H1 (cell line): ENCODE measurements around the gene CCDC88C. TPM values are rescaled to one million over a fixed set of nuclear protein-coding genes. Genes with fewer than 3 reads are reported as not detected.

ENCODE experiments used
- CEBPB ChIP-seq: IDR thresholded peaks from 2 replicates; pipeline ENCODE4 v1.6.1; 2012; ENCODE audit warnings: low read depth, low read length
- KDM4A ChIP-seq: IDR thresholded peaks from one replicate; pipeline ENCODE4 v1.7.1; 2012; ENCODE audit warnings: low read depth, mild to moderate bottlenecking, moderate library complexity, low read length, inconsistent platforms; ENCODE audit not compliant: severe bottlenecking
- RNF2 ChIP-seq: fragments of 200-900, 300-1000 bp; sonication (generic); IDR thresholded peaks from 2 replicates; pipeline ENCODE4 v1.7.1; 2016; ENCODE audit warnings: borderline replicate concordance, low read depth, mild to moderate bottlenecking, antibody characterized with exemption, low read length; ENCODE audit not compliant: poor library complexity, severe bottlenecking; ENCODE audit errors: missing control alignments
- SIRT6 ChIP-seq: IDR thresholded peaks from one replicate; pipeline ENCODE4 v1.7.1; 2012; ENCODE audit warnings: low read length, inconsistent platforms
- SRF ChIP-seq: IDR thresholded peaks from 2 replicates; pipeline ENCODE4 v1.6.1; 2011; ENCODE audit warnings: mild to moderate bottlenecking, low read depth, low read length, moderate library complexity
- SUZ12 ChIP-seq: fragments of 200-600 bp; sonication (generic); IDR thresholded peaks from 2 replicates; pipeline ENCODE4 v1.6.1; 2012; ENCODE audit warnings: mild to moderate bottlenecking, inconsistent platforms, low read length, moderate library complexity, mixed read lengths
- polyA plus RNA-seq, 7 experiments: library from polyadenylated mRNA; depleted of rRNA in 3 of 7; stranded (reverse) in 5 of 7; unstranded in 2 of 7; fragments of >200 nt in 5 of 7; fragments of 200-250 nt in 2 of 7; gene quantifications; 1 replicate in 5 of 7; 2 replicates in 1 of 7; 4 replicates in 1 of 7; pipeline versions ENCODE4 v1.2.1 to v1.2.3, GENCODE V29; 2011 to 2013; ENCODE audit warnings: missing spikeins in 2 of 7, mixed read lengths in 2 of 7
- total RNA-seq: library from RNA; stranded (reverse); fragmentation: NEBNext Ultra II Directional; extraction: Animal tissue kit (Norgen Biotek cat#: 25700); gene quantifications from 2 replicates; pipeline ENCODE4 v1.2.1, GENCODE V29; 2021
- TF ChIP-seq, protein P1 (sequence below): IDR thresholded peaks from 2 replicates; pipeline ENCODE4 v1.6.1; 2011; ENCODE audit warnings: low read depth, mild to moderate bottlenecking, low read length; ENCODE audit not compliant: insufficient read depth
- TF ChIP-seq, protein P2 (sequence below): IDR thresholded peaks from 2 replicates; pipeline ENCODE4 v1.6.1; 2012; ENCODE audit warnings: inconsistent platforms

The CCDC88C gene
- total and polyA plus RNA-seq, 2 of the 8 experiments (the other 6 are each of a cell fraction or from before 2014, with no cell fraction given), result 10.3 to 57.7 TPM

DNA sequence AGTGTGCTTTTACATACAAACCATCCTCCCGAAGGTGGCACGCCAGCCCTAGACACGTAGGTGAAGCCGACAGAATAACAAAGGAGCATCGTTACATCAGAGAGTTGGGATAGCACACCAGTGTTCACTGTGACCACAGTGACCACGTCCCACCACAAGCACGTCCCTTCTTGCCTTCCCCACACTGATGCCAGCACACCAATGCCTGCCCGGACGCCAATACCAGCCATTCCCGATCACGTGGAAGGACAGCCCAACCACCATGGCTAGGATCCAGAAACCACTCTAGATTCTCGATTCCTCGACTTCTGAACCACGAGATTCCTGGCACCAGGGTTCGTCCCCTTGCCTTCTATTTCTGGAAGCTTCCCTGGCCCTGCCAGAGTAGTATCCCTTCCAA is 125.1 kb downstream of the CCDC88C start (continued):
- TF ChIP-seq, protein P1, sequence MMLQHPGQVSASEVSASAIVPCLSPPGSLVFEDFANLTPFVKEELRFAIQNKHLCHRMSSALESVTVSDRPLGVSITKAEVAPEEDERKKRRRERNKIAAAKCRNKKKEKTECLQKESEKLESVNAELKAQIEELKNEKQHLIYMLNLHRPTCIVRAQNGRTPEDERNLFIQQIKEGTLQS, result no peak
- TF ChIP-seq, protein P2, sequence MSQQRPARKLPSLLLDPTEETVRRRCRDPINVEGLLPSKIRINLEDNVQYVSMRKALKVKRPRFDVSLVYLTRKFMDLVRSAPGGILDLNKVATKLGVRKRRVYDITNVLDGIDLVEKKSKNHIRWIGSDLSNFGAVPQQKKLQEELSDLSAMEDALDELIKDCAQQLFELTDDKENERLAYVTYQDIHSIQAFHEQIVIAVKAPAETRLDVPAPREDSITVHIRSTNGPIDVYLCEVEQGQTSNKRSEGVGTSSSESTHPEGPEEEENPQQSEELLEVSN, result no peak
- no peak for TF ChIP-seq SRF
- no peak for TF ChIP-seq SIRT6
- no peak for TF ChIP-seq KDM4A
- no peak for TF ChIP-seq CEBPB
- no peak for TF ChIP-seq SUZ12
- TF ChIP-seq RNF2, result no peak
- TF ChIP-seq, all 59 proteins: peak for 0
